ENCODE data around the gene SLC10A3. TPM values are rescaled to one million over a fixed set of nuclear protein-coding genes. Genes with fewer than 3 reads are reported as not detected.

SLC10A3 gene
- total and polyA plus RNA-seq, 2 of the 13 experiments (the other 11 are each of a cell fraction or from before 2014, with no cell fraction given): 10.1 to 11.5 TPM

- H3K36me3 ChIP-seq (replicated peaks in 1 of 2; ENCODE audit: control insufficient read depth in 1 of 2, insufficient read depth in 2 of 2, low read length in 2 of 2): no peaks in the 10 kb centered on the region; a peak in 1 of 5 replicates
- no peak overlapping the region for H3K27ac ChIP-seq (ENCODE audit: extremely low read length, insufficient read depth, low read length)
- ChIA-PET CTCF (ENCODE audit: low intra/inter-chr PET ratio, low total read pairs) (no interaction called here), POLR2A (interaction anchor here (0.9 to 3.0 kb wide), 11 partner anchors 25 to 118 kb away, joined by 3 to 31 read pairs (median 5); partner anchors contain the start of genes ATP6AP1, DNASE1L1, EMD and FAM3A)
- H3K79me2 ChIP-seq (ENCODE audit: insufficient read depth, low read length): no peaks in the 10 kb centered on the region
- peaks cover 26% of the 10 kb centered on the region for H3K4me1 ChIP-seq (ENCODE audit: insufficient read depth, low read length)
- H3K27me3 ChIP-seq (ENCODE audit: control insufficient read depth in 1 of 2, insufficient read depth in 2 of 2, low read length in 2 of 2): no peaks in the 10 kb centered on the region
- in situ Hi-C loops (cut with HindIII; ENCODE audit: extremely low pct_ligation_motif_present, low pct_unique_long_range_greater_than_20kb): no loop called here
- H4K20me1 ChIP-seq (ENCODE audit: insufficient read depth, low read length): no peaks in the 10 kb centered on the region
- no peak for FAIRE-seq
- peak overlapping the region; percentile 76 for H3K4me2 ChIP-seq (ENCODE audit: low read depth, low read length)
- H2AFZ ChIP-seq (ENCODE audit: low read length): no peak overlapping the region
- H3K9ac ChIP-seq (ENCODE audit: insufficient read depth, low read depth, low read length): no peak overlapping the region
- no TSS peak for BruUV-seq (replicated peaks)
- intact Hi-C loops (cut with micrococcal nuclease; ENCODE audit: unreplicated experiment): no loop called here
- no peak for DNase-seq (ENCODE audit: low spot score)
- peak overlapping the region in 2 of 3 experiments; percentile 68 to 78; a peak in 3 of 6 replicates for H3K4me3 ChIP-seq (replicated peaks in 1 of 3; ENCODE audit: insufficient read depth in 1 of 3, low read depth in 2 of 3, low read length in 3 of 3)
- H3K9me3 ChIP-seq (ENCODE audit: low read length): no peaks in the 10 kb centered on the region
- WGBS (ENCODE audit: low lambda C conversion rate): no CpG with 5 or more reads among the region's 4 CpGs
- no peak for ATAC-seq
- TF ChIP-seq REPIN1 (CRISPR knock-in tag; IDR thresholded peaks at IDR 0.05; ENCODE audit: borderline replicate concordance, low read depth): no peak
- TF ChIP-seq GTF3A (CRISPR knock-in tag; conservative IDR thresholded peaks at IDR 0.05): no peak
- no peak for TF ChIP-seq ZBTB25 (CRISPR knock-in tag; IDR thresholded peaks at IDR 0.05)
- TF ChIP-seq ZHX1 (CRISPR knock-in tag; IDR thresholded peaks at IDR 0.05; ENCODE audit: low read depth): no peak
- TF ChIP-seq MBD4 (IDR thresholded peaks at IDR 0.05; ENCODE audit: borderline replicate concordance, low read length): no peak
- no peak for TF ChIP-seq ZNF766 (CRISPR knock-in tag; IDR thresholded peaks at IDR 0.05; ENCODE audit: borderline replicate concordance)
- TF ChIP-seq ZNF224 (CRISPR knock-in tag; IDR thresholded peaks at IDR 0.05): no peak
- no peak for TF ChIP-seq YEATS4 (CRISPR knock-in tag; IDR thresholded peaks at IDR 0.05; ENCODE audit: borderline replicate concordance)
- no peak for TF ChIP-seq KDM1A (CRISPR knock-in tag; IDR thresholded peaks at IDR 0.05)
- no peak for TF ChIP-seq ZBTB7A (CRISPR knock-in tag; IDR thresholded peaks at IDR 0.05)
- no peak for TF ChIP-seq ZNF800 (CRISPR knock-in tag; IDR thresholded peaks at IDR 0.05)
- TF ChIP-seq TBL1XR1 (IDR thresholded peaks at IDR 0.05; ENCODE audit: borderline replicate concordance, low read length, partially characterized antibody): no peak
- no peak for TF ChIP-seq KAT2B (IDR thresholded peaks at IDR 0.05; ENCODE audit: borderline replicate concordance, low read depth, low read length)
- TF ChIP-seq TEAD3 (CRISPR knock-in tag; optimal IDR thresholded peaks at IDR 0.05; ENCODE audit: borderline replicate concordance): no peak
- no peak for TF ChIP-seq AKNA (CRISPR knock-in tag; IDR thresholded peaks at IDR 0.05; ENCODE audit: borderline replicate concordance)
Measured at GRCh38 chrX:154489182-154489581, 1.2 kb downstream of the SLC10A3 start.

All from HepG2 (cell line).